Mesenteric fat pad (tissue), 1 donor: Measurements from ENCODE around the gene ACY1. TPM values are rescaled to one million over a fixed set of nuclear protein-coding genes. Genes with fewer than 3 reads are reported as not detected.
A peak's percentile ranks its signal among the peaks of the same experiment; 100 is the strongest.
"Not testable (repeated sequence)": the region's sequence is repeated elsewhere in the genome, so short reads cannot be mapped to it uniquely, and the experiment has no call there.

Source experiments
- DNase-seq: peaks from one replicate; pipeline ENCODE4 v3.0.0-alpha.2; 2020; ENCODE audit warnings: low spot score
- total RNA-seq: library from RNA; stranded (reverse); fragmentation: NEBNext Ultra II Directional; extraction: Animal tissue kit (Norgen Biotek cat#: 25700); gene quantifications from one replicate; pipeline ENCODE4 v1.2.1, GENCODE V29; 2021
- donor health status: DM: yes; HTN: yes; CAD: no.

The ACY1 gene
- total RNA-seq, 1 donor from 2014 or later = 35.1 TPM

GRCh38 chr3:51982352-51982837 lies 940 bp upstream of the ACY1 start:
- DNase-seq = no peak

GRCh38 chr3:51983578-51984268 lies 388 bp downstream of the ACY1 start:
- no peak for DNase-seq

- DNase-seq = no peak
These were observed 923 bp downstream of the ACY1 start for GRCh38 chr3:51984269-51984647.

GRCh38 chr3:51985063-51985462 lies 1.7 kb downstream of the ACY1 start:
- no peak for DNase-seq

- DNase-seq = no peak
These were observed 2.9 kb downstream of the ACY1 start for GRCh38 chr3:51986010-51986947.

- no peak for DNase-seq
These were observed 4.2 kb downstream of the ACY1 start for GRCh38 chr3:51987568-51987967.

- no peak for DNase-seq
These were observed 5.2 kb downstream of the ACY1 start for GRCh38 chr3:51988286-51989146.

GRCh38 chr3:51990501-51990971 lies 7.2 kb downstream of the ACY1 start:
- not testable (repeated sequence) for DNase-seq

GRCh38 chr3:51992017-51992682 lies 8.8 kb downstream of the ACY1 start:
- DNase-seq = no peak

- DNase-seq = not testable (repeated sequence)
These were observed 10.3 kb downstream of the ACY1 start for GRCh38 chr3:51993657-51994056.

GRCh38 chr3:51994530-51994929 lies 11.2 kb downstream of the ACY1 start:
- DNase-seq = no peak

GRCh38 chr3:51995346-51996163 lies 12.2 kb downstream of the ACY1 start, which contains the start of gene RPL29:
Gene RPL29 (minus strand): TSS chr3:51995895. CDS start chr3:51995461, 434 bp downstream.
- peak; percentile 94 for DNase-seq

GRCh38 chr3:51997172-51997571 lies 13.8 kb downstream of the ACY1 start:
- DNase-seq = no peak

- DNase-seq = no peak
These were observed 14.7 kb downstream of the ACY1 start for GRCh38 chr3:51997935-51998596.

GRCh38 chr3:51998774-51999173 lies 15.4 kb downstream of the ACY1 start:
- no peak for DNase-seq

- no peak for DNase-seq
These were observed 16.5 kb downstream of the ACY1 start for GRCh38 chr3:51999846-52000245.

GRCh38 chr3:52001443-52001974 lies 18.2 kb downstream of the ACY1 start:
- DNase-seq = no peak

GRCh38 chr3:52002748-52003147 lies 19.4 kb downstream of the ACY1 start:
- no peak for DNase-seq
